DMS 273 (cell line): ENCODE data around the gene HPSE2.

Source experiments
- DNase-seq: peaks from one replicate; lab custom pipeline; 2025; ENCODE audit not compliant: unreplicated experiment; lab: John Stamatoyannopoulos, UW

Gene HPSE2

GRCh38 chr10:98696516-98696915, 539.1 kb downstream of the HPSE2 start:
- no peak for DNase-seq

- DNase-seq: no peak
Observed at GRCh38 chr10:98694883-98695282, 540.8 kb downstream of the HPSE2 start.

GRCh38 chr10:98694014-98694413, 541.6 kb downstream of the HPSE2 start:
- DNase-seq: no peak

DNA sequence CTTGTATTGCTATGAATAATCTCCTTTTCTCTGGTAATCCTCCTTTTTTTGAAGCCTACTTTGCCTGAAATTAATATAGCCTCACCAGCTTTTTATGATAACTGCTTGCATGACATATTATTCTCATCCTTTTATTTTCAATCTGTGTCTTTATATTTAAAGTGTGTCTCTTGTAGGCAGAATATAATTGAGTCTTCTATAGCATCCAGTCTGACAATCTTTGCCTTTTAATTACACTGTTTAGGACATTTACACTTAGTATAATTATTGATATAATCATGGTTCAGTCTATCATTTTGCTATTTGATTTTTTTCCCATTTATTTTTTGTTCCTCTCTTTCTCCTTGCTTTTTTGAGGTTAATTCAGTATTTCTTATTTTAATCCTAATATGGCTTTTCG, 548.0 kb downstream of the HPSE2 start:
- no peak for DNase-seq

GRCh38 chr10:98684019-98684899, 551.4 kb downstream of the HPSE2 start:
- no peak for DNase-seq

GRCh38 chr10:98676895-98677294, 558.8 kb downstream of the HPSE2 start:
- no peak for DNase-seq

GRCh38 chr10:98675902-98676301, 559.8 kb downstream of the HPSE2 start:
- no peak for DNase-seq

- peak; percentile 27 for DNase-seq
Observed at GRCh38 chr10:98673171-98673782, 562.4 kb downstream of the HPSE2 start.

DNA sequence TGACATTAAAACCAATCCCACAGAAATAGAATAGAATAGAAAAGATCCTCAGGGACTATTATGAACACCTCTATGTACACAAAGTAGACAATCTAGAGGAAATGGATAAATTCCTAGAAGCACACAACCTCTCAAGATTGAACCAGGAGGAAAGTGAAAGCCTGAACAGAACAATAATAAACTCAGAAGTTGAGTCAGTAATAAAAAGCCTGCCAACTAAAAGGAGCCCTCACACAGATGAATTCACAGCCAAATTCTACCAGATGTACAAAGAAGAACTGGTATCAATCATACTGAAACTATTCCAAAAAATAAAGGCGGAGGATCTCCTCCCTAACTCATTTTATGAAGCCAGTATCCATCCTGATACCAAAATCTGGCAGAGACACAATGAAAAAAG, 568.6 kb downstream of the HPSE2 start:
- no peak for DNase-seq

DNA sequence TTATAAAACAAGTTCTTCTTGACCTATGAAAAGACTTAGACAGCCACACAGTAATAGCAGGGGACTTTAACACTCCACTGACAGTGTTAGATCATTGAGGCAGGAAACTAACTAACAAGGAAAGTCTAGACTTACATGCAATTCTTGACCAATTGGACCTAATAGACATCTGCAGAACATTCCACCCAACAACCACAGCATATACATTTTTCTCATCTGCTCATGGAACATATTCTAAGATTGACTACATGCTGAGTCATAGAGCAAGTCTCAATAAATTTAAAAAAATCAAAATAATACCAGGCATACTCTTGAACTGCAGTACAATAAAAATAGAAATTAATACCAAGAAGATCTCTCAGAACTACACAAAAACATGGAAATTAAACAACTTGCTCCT, 569.4 kb downstream of the HPSE2 start:
- DNase-seq: no peak

DNA sequence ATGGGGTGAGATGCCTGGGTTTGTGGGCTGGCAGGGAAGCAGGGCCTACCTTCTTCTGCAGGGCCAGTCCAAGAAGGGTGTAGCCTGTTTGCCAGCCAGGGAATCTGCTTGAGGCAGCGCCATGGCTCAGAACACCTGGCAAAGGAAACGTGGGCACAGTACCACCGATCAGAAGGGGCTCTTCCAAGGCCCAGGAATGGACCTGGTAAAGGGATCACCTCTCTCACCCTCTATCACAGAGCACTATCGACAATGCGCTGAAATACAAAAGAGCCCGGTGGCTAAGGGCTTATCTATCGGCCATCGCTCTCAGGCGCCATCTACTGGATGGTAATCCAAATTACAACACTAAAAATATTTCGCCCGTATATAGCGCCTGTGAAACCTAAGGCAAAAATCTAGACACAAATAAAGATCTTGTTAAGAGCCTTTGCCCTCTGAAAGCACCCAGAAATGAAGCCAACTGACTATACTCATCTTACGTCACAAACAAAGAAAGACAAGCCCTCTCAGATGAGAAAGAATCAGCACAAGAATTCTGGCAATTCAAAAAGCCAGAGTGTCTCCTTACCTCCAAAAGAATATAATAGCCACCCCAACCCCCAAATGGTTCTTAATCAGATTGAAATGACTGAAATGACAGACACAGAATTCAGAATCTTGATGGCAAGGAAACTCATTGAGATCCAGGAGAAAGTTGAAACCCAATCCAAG, 571.2 kb downstream of the HPSE2 start:
- DNase-seq: peak; percentile 42

DNA sequence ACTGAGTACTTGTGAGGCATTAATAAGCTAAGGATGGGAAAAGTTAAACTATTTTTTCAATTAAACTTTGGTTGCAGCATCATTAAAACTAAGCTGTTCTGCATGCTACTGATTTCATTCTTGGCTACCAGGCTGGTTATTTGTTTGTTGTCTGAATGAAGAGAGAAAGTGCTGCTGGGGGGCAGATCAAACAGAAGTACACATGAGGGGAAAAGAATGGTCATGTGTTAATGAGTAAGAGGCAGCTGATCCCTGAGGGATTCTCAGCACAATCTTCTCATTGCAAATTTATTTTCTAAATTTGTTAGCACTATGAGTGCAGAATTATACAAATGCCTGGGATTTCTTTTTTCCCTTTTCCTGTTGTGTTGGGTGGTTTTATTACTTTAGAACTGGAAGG, 575.7 kb downstream of the HPSE2 start:
- no peak for DNase-seq

GRCh38 chr10:98655492-98655891, 580.2 kb downstream of the HPSE2 start:
- no peak for DNase-seq

GRCh38 chr10:98649170-98649569, 586.5 kb downstream of the HPSE2 start:
- no peak for DNase-seq

GRCh38 chr10:98646998-98647917, 588.4 kb downstream of the HPSE2 start:
- DNase-seq: no peak

GRCh38 chr10:98644466-98644865, 591.2 kb downstream of the HPSE2 start:
- DNase-seq: no peak

- no peak for DNase-seq
Observed at GRCh38 chr10:98642281-98642680, 593.4 kb downstream of the HPSE2 start.

DNA sequence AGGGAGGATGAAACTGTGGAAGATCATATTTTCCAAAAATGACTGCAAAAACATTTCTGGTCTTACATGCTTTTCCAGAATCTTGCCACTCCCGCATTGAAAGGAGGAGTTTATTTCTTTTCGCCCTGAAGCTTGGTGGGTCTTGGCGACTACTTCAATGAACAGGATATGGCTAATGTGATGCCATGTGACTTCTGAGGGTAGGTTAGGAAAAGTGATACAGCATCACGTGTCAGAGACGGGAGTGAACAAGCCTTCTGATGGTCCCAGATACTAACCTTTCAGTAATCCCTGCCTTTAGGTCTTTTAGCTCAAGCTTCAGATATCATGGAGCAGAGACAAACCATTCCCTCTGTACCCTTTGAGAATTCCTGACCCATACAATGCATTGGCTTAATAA, 596.7 kb downstream of the HPSE2 start:
- no peak for DNase-seq

DNA sequence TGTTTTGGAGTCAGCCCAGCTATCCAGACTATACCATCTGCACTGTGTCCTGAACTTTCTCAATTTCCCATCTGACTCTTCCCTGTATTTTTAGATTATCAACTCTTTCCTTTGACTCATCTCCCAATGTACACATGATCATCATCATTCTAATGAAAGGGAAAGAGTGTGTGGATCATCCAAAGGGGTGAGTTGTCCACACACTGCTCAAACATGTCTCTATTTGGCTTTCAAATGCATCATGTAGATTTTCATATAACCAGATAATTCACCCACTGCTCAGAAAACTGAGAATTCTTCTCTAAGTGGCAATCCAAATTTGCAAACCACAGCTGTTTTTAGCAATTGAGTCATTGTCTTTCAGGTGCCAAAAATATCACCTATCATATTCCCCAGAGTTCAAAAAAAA, 598.7 kb downstream of the HPSE2 start:
- no peak for DNase-seq

GRCh38 chr10:98632456-98633150, 603.0 kb downstream of the HPSE2 start:
- DNase-seq: no peak
